HFF-Myc (cell line): ENCODE results near the gene PPM1G.

ENCODE experiments used
- DNase-seq: peaks from one replicate; pipeline ENCODE4 v3.0.0-alpha.2; 2011; ENCODE audit warnings: low read depth; ENCODE audit errors: extremely low read depth
- H3K4me3 ChIP-seq: replicated peaks from 2 replicates; pipeline ENCODE4 v1.5.1; 2011; ENCODE audit warnings: low read depth, mild to moderate bottlenecking, control low read depth, low read length
- CTCF ChIP-seq: IDR thresholded peaks from 2 replicates; pipeline ENCODE4 v1.5.1; 2012; ENCODE audit warnings: mild to moderate bottlenecking, low read depth, low read length, control low read depth; ENCODE audit errors: missing control alignments

The PPM1G gene

DNA sequence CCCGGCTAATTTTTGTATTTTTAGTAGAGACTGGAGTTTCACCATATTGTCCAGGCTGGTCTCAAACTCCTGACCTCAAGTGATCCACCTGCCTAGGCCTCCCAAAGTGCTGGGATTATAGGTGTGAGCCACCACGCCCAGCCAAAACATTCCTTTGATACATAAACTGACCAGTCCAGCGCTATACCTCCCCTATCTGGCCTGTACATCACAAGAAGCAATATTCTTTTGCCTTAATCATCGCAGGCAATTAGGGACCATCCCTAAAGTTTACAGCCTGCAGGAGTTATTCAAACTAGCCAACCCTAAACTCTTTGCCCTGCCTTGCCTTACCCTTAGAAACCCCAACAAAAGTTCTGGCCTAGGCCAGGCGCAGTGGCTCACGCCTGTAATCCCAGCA, 6.8 kb upstream of the PPM1G start:
- H3K4me3 ChIP-seq, result no peak overlapping the region
- no peak for DNase-seq
- no peak for TF ChIP-seq CTCF

- no peak overlapping the region for H3K4me3 ChIP-seq
- TF ChIP-seq CTCF, result no peak
- DNase-seq, result no peak
Observed at GRCh38 chr2:27412419-27413152, 3.2 kb upstream of the PPM1G start.

DNA sequence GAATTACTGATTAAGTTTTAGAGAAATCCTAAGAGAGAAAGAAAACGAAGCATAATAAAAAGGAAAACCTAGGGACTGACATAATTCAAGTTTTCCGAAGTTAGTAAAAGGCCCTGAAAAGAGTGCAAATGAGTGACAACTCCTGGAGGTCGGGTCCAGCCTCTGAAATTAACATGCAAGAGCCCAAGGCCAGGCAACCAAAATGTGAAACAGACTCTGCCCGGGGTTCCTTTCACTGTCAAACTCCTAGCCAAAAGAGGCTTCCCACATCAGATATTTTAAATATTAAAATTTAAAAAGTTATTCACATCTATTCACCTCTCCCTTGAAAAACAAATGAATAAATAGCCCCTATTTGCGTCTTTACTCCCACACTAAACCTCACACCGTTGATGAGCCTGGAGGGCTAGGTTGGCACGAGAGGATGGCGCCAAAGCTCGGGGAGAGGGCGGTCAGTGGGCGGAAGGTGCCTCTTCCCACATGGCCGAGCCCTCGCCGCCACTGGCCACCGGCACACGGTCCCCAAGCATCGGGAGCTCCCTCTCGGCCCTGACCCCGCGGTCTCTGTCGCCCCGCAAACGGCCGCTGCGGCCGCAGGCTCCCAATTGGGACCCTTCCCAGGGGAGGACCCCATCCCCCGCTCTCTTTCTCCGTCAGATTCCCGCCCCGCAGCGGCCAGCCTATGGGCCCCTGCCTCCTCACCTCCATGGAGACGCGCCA, 630 bp downstream of the PPM1G start:
- no peak for DNase-seq
- peak overlapping the region; percentile 98 for H3K4me3 ChIP-seq
- TF ChIP-seq CTCF, result no peak

GRCh38 chr2:27407798-27408491, 1.4 kb downstream of the PPM1G start:
- peak; percentile 46 for DNase-seq
- peak; percentile 54 for TF ChIP-seq CTCF
- H3K4me3 ChIP-seq, result peak overlapping the region; percentile 98

DNA sequence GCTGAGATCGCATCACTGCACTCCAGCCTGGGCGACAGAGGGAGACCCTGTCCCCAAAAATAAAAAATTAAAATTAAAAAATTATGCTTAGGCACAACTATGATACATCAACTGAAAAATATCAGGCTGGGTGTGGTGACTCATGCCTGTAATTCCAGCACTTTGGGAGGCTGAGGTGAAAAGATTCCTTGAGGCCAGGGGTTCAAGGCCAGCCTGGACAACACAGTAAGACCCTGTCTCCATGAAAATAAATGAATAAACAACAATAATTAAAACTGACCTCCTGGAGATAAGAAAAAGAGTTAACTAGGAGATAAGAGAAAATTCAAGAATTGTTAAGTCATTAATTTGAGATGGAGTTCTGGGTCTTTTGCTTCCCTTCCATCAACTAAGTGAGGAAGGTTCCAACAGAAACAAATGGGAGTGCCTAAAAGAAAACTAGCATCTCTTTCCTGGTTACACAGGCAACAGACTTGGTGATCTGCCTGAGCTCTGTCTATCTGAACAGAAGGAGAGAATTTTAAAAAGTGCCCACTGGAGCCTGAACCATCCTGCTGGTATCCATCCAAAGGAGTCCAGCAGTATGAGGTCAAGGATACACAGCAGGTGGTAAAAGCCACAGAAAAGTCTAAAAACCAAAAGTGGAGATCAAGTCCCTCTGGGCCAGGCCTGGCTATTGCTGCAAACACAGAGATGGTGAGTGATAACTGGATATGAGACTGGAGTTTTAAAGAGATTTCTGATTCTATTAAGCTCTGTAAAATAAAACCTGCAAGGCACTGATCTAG, 8.8 kb downstream of the PPM1G start:
- no peak for DNase-seq
- TF ChIP-seq CTCF, result no peak
- no peak overlapping the region for H3K4me3 ChIP-seq

GRCh38 chr2:27398962-27399361, 10.4 kb downstream of the PPM1G start:
- no peak for DNase-seq
- H3K4me3 ChIP-seq, result no peak overlapping the region
- TF ChIP-seq CTCF, result no peak
